GM12878 (cell line): ENCODE measurements around the gene LMOD3. TPM values are rescaled to one million over a fixed set of nuclear protein-coding genes. Genes with fewer than 3 reads are reported as not detected.

Experiments
- ASH2L ChIP-seq: fragments of 300-600, 200-600 bp; sonication (generic); IDR thresholded peaks from 2 replicates; pipeline ENCODE4 v1.6.1; 2017; ENCODE audit warnings: low read depth, mild to moderate bottlenecking, borderline replicate concordance
- ATF2 ChIP-seq: IDR thresholded peaks from 2 replicates; pipeline ENCODE4 v1.6.1; 2012; ENCODE audit warnings: low read length, inconsistent platforms
- BMI1 ChIP-seq: fragments of 450-650 bp; IDR thresholded peaks from 2 replicates; pipeline ENCODE4 v1.6.1; 2016; ENCODE audit warnings: mild to moderate bottlenecking, moderate library complexity, borderline replicate concordance
- CHD4 ChIP-seq: fragments of 200-600 bp; sonication (generic); IDR thresholded peaks from 2 replicates; pipeline ENCODE4 v1.6.1; 2016; ENCODE audit warnings: mild to moderate bottlenecking
- FOS ChIP-seq: IDR thresholded peaks from 3 replicates; pipeline ENCODE4 v1.6.1; 2011; ENCODE audit warnings: borderline replicate concordance; ENCODE audit not compliant: insufficient read length; ENCODE audit errors: extremely low read depth
- IRF5 ChIP-seq: fragments of 450-650 bp; IDR thresholded peaks from 2 replicates; pipeline ENCODE4 v1.6.1; 2017; ENCODE audit warnings: borderline replicate concordance
- LARP7 ChIP-seq: fragments of 450-650 bp; IDR thresholded peaks from 2 replicates; pipeline ENCODE4 v1.6.1; 2017; ENCODE audit warnings: mild to moderate bottlenecking
- PBX3 ChIP-seq: IDR thresholded peaks from 2 replicates; pipeline ENCODE4 v1.6.1; 2011; ENCODE audit warnings: mild to moderate bottlenecking, low read depth, low read length, moderate library complexity; ENCODE audit not compliant: insufficient replicate concordance
- RUNX3 ChIP-seq: IDR thresholded peaks from 2 replicates; pipeline ENCODE4 v1.6.1; 2012; ENCODE audit warnings: low read length, inconsistent platforms
- SIN3A ChIP-seq: IDR thresholded peaks from 2 replicates; pipeline ENCODE4 v1.6.1; 2012; ENCODE audit warnings: low read depth, low read length, improper control_type of control experiment
- SP1 ChIP-seq: IDR thresholded peaks from one replicate; pipeline ENCODE4 v1.6.1; 2011; ENCODE audit warnings: low read depth, low read length
- ZNF274 ChIP-seq: IDR thresholded peaks from one replicate; pipeline ENCODE4 v1.8.0; 2011; ENCODE audit not compliant: insufficient read length, insufficient read depth
- polyA plus RNA-seq, 11 experiments: library from polyadenylated mRNA; depleted of rRNA in 4 of 11; unstranded in 6 of 11; stranded (reverse) in 5 of 11; fragments of >200 nt; fragmentation: Nextera tagmentation in 4 of 11; fragmentation: Illumina TruSeq in 1 of 11; extraction: Ambion mirVana in 4 of 11; extraction: Trizol in 1 of 11; gene quantifications; 1 replicate in 1 of 11; 2 replicates in 10 of 11; pipeline versions ENCODE4 v1.2.1 to v1.2.3, GENCODE V29; 2011 to 2016; ENCODE audit warnings: inconsistent platforms in 2 of 11, missing spikeins in 2 of 11, low read depth in 1 of 11
- total RNA-seq, 4 experiments: library from RNA; depleted of rRNA in 3 of 4; stranded (reverse); fragments of >200 nt in 3 of 4; fragmentation: Illumina TruSeq in 1 of 4; extraction: Trizol in 1 of 4; gene quantifications; 2 replicates each; pipeline versions ENCODE4 v1.2.1 to v1.2.3, GENCODE V29; 2013 to 2021
- TF ChIP-seq, protein P1 (sequence below): IDR thresholded peaks from 2 replicates; pipeline ENCODE4 v1.6.1; 2012; ENCODE audit warnings: mild to moderate bottlenecking, low read depth, low read length

LMOD3 gene
- total and polyA plus RNA-seq, 10 of the 15 experiments (the other 5 are each of a cell fraction or from before 2014, with no cell fraction given): 0.04 to 0.20 (median 0.09) TPM; not detected in 1

- TF ChIP-seq IRF5 (no peak), BMI1 (no peak), ATF2 (no peak), FOS (no peak), SP1 (no peak), CHD4 (no peak), SIN3A (no peak), ASH2L (no peak), RUNX3 (no peak), PBX3 (no peak), LARP7 (no peak), ZNF274 (no peak)
- TF ChIP-seq, protein P1, sequence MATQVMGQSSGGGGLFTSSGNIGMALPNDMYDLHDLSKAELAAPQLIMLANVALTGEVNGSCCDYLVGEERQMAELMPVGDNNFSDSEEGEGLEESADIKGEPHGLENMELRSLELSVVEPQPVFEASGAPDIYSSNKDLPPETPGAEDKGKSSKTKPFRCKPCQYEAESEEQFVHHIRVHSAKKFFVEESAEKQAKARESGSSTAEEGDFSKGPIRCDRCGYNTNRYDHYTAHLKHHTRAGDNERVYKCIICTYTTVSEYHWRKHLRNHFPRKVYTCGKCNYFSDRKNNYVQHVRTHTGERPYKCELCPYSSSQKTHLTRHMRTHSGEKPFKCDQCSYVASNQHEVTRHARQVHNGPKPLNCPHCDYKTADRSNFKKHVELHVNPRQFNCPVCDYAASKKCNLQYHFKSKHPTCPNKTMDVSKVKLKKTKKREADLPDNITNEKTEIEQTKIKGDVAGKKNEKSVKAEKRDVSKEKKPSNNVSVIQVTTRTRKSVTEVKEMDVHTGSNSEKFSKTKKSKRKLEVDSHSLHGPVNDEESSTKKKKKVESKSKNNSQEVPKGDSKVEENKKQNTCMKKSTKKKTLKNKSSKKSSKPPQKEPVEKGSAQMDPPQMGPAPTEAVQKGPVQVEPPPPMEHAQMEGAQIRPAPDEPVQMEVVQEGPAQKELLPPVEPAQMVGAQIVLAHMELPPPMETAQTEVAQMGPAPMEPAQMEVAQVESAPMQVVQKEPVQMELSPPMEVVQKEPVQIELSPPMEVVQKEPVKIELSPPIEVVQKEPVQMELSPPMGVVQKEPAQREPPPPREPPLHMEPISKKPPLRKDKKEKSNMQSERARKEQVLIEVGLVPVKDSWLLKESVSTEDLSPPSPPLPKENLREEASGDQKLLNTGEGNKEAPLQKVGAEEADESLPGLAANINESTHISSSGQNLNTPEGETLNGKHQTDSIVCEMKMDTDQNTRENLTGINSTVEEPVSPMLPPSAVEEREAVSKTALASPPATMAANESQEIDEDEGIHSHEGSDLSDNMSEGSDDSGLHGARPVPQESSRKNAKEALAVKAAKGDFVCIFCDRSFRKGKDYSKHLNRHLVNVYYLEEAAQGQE: no peak
Measured at GRCh38 chr3:69145688-69146087, 23.3 kb upstream of the LMOD3 start (continued).
